GM10248 (cell line): ENCODE results near the gene C6orf132.
"Not testable (repeated sequence)": the region's sequence is repeated elsewhere in the genome, so short reads cannot be mapped to it uniquely, and the experiment has no call there.

Source experiments
- CTCF ChIA-PET: fragments of 300-600 bp; sonication (Branson Sonifier 250); formaldehyde crosslinking; extraction: SDS; loops from one replicate; lab custom pipeline; 2021; ENCODE audit warnings: antibody characterized with exemption; lab: Yijun Ruan, JAX
- POLR2A ChIA-PET: fragments of 350-650 bp; sonication (Branson Sonifier 250); formaldehyde crosslinking; extraction: SDS; loops from one replicate; lab custom pipeline; 2020; ENCODE audit warnings: antibody characterized with exemption; lab: Yijun Ruan, JAX
- DNase-seq: peaks from one replicate; pipeline ENCODE4 v3.0.0; 2012; ENCODE audit errors: extremely low spot score
- TF ChIP-seq, protein P1 (sequence below): IDR thresholded peaks from 2 replicates; pipeline ENCODE4 v1.5.1; 2012; ENCODE audit warnings: mild to moderate bottlenecking, low read depth; ENCODE audit errors: extremely low read depth, missing control alignments, control extremely low read depth

The C6orf132 gene

GRCh38 chr6:42155293-42155692 lies 12.9 kb upstream of the C6orf132 start:
- CTCF ChIA-PET, result interaction anchor here (0.6 to 1.5 kb wide), 3 partner anchors 15 to 398 kb away, joined by 3 read pairs; no protein-coding TSS in a partner anchor
- TF ChIP-seq, protein P1, sequence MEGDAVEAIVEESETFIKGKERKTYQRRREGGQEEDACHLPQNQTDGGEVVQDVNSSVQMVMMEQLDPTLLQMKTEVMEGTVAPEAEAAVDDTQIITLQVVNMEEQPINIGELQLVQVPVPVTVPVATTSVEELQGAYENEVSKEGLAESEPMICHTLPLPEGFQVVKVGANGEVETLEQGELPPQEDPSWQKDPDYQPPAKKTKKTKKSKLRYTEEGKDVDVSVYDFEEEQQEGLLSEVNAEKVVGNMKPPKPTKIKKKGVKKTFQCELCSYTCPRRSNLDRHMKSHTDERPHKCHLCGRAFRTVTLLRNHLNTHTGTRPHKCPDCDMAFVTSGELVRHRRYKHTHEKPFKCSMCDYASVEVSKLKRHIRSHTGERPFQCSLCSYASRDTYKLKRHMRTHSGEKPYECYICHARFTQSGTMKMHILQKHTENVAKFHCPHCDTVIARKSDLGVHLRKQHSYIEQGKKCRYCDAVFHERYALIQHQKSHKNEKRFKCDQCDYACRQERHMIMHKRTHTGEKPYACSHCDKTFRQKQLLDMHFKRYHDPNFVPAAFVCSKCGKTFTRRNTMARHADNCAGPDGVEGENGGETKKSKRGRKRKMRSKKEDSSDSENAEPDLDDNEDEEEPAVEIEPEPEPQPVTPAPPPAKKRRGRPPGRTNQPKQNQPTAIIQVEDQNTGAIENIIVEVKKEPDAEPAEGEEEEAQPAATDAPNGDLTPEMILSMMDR, result no peak
- no peak for DNase-seq
- POLR2A ChIA-PET, result no interaction called here

- TF ChIP-seq, protein P1, result no peak
- POLR2A ChIA-PET, result no interaction called here
- DNase-seq, result no peak
- CTCF ChIA-PET, result interaction anchor here (1.1 to 2.1 kb wide), 3 partner anchors 10 to 106 kb away, joined by 3 to 5 read pairs (median 4); no protein-coding TSS in a partner anchor
Measured at GRCh38 chr6:42154461-42155209, 12.2 kb upstream of the C6orf132 start.

- TF ChIP-seq, protein P1, result no peak
- DNase-seq, result no peak
- CTCF ChIA-PET, result interaction anchor here (1.1 to 2.1 kb wide), 3 partner anchors 11 to 107 kb away, joined by 3 to 5 read pairs (median 4); no protein-coding TSS in a partner anchor
- POLR2A ChIA-PET, result no interaction called here
Measured at GRCh38 chr6:42153921-42154320, 11.5 kb upstream of the C6orf132 start.

DNA sequence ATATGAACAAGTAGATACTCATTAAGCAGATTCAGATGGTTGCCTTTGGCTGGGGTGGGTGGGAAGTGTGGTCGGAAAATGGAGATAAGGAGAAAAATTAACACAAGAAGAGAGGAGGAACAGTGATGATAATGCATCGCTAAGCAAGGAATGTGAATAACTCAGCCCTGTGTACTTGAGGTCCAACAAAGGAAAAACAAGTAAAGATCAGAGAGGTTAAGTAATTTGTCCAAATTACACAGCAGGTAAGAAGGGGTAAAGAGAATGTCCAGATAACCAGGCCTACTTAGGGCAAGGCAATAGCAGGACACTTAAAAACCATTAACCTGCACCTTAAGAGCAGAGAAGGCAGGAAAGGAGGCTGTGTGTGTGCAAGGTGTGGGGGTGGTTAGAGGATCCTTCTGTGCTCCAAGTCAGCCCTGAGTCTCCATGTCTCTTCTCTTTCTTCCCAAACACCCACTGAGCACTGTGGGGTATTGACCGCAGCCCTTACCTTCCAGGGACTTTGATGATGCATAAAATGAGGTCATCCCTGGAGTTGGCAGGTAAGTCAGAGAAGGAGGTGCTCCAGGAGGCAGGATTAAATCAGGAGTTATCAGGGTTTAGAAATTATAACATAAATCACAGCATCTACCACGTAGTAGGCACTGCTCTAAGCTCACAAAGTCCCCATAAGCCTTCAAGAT lies 10.3 kb upstream of the C6orf132 start:
- DNase-seq, POLR2A ChIA-PET: not testable (repeated sequence)
- CTCF ChIA-PET, result interaction anchor here (2.1 kb wide), 1 partner anchor 12 kb away, joined by 5 read pairs; no protein-coding TSS in a partner anchor

DNA sequence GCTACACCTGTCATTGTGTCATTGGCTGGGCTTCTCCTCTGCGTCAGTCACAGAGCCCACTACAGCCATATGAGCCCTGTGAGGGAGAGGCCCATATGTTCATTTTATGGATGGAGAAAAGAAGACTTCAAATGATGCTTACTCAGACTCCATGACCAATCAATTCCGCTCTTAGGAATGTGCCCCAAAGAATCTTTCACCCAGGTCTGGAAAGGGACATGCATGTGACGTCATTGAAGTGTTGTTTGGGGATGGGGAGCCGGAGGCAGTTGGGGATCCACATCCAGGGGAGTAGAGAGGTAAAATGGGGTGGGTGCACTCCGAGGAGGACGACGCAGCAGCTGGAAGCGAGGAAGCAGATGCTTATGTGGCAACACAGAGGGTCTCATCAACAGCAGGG lies 9.6 kb upstream of the C6orf132 start:
- TF ChIP-seq, protein P1, result no peak
- ChIA-PET CTCF (interaction anchor here (0.8 to 1.1 kb wide), 3 partner anchors 13 to 29 kb away, joined by 3 to 4 read pairs (median 3); no protein-coding TSS in a partner anchor), POLR2A (no interaction called here)
- no peak for DNase-seq

- ChIA-PET POLR2A (no interaction called here), CTCF (interaction anchor here (1.6 to 1.9 kb wide), 2 partner anchors 15 to 46 kb away, joined by 4 read pairs; no protein-coding TSS in a partner anchor)
- TF ChIP-seq, protein P1, result no peak
- no peak for DNase-seq
Measured at GRCh38 chr6:42150254-42150653, 7.8 kb upstream of the C6orf132 start.
